MM.1S (cell line): Measurements from ENCODE around the gene CACNA1C.

Source experiments
- DNase-seq: peaks from one replicate; pipeline ENCODE4 v3.0.0-alpha.2; 2015
- H2AFZ ChIP-seq: fragments of 300-600 bp; sonication (generic); 2 replicates; pipeline ENCODE4 v1.6.0; 2016; ENCODE audit warnings: antibody characterized with exemption, low read length
- H3F3A ChIP-seq: fragments of 300-600 bp; sonication (generic); 2 replicates; pipeline ENCODE4 v1.6.1; 2016; ENCODE audit warnings: mild to moderate bottlenecking, antibody characterized with exemption, low read length, moderate library complexity, mixed read lengths; ENCODE audit not compliant: insufficient read depth
- H3K27ac ChIP-seq: fragments of 300-600 bp; sonication (generic); 2 replicates; pipeline ENCODE4 v1.5.1; 2016; ENCODE audit warnings: mild to moderate bottlenecking, low read length
- H3K27me3 ChIP-seq: fragments of 300-600 bp; sonication (generic); replicated peaks from 2 replicates; pipeline ENCODE4 v1.6.0; 2016; ENCODE audit warnings: low read length; ENCODE audit not compliant: insufficient read depth
- H3K36me3 ChIP-seq: fragments of 300-600 bp; sonication (generic); replicated peaks from 2 replicates; pipeline ENCODE4 v1.6.1; 2016; ENCODE audit warnings: mild to moderate bottlenecking, low read length, mixed read lengths; ENCODE audit not compliant: insufficient read depth
- H3K4me1 ChIP-seq: fragments of 300-600 bp; sonication (generic); 2 replicates; pipeline ENCODE4 v1.6.1; 2016; ENCODE audit warnings: low read length, mixed read lengths
- H3K4me2 ChIP-seq: fragments of 300-600 bp; sonication (generic); 2 replicates; pipeline ENCODE4 v1.6.0; 2016; ENCODE audit warnings: low read depth, low read length
- H3K4me3 ChIP-seq: fragments of 300-600 bp; sonication (generic); 2 replicates; pipeline ENCODE4 v1.5.1; 2016; ENCODE audit warnings: low read length, mixed read lengths
- H3K79me2 ChIP-seq: fragments of 300-600 bp; sonication (generic); 2 replicates; pipeline ENCODE4 v1.6.1; 2016; ENCODE audit warnings: mixed run types, low read length, mixed read lengths
- H3K9ac ChIP-seq: fragments of 300-600 bp; sonication (generic); 2 replicates; pipeline ENCODE4 v1.6.1; 2016; ENCODE audit warnings: low read length, mixed read lengths
- H3K9me2 ChIP-seq: fragments of 300-600 bp; sonication (generic); replicated peaks from 2 replicates; pipeline ENCODE4 v1.6.1; 2016; ENCODE audit warnings: mild to moderate bottlenecking, low read length, mixed read lengths; ENCODE audit not compliant: insufficient read depth
- H3K9me3 ChIP-seq: fragments of 300-600 bp; sonication (generic); replicated peaks from 2 replicates; pipeline ENCODE4 v1.6.1; 2016; ENCODE audit warnings: mild to moderate bottlenecking, low read length, mixed read lengths; ENCODE audit not compliant: insufficient read depth
- H4K20me1 ChIP-seq: fragments of 300-600 bp; sonication (generic); 2 replicates; pipeline ENCODE4 v1.6.1; 2016; ENCODE audit warnings: mild to moderate bottlenecking, low read length, moderate library complexity, mixed read lengths; ENCODE audit not compliant: insufficient read depth
- EZH2 ChIP-seq: fragments of 300-600 bp; sonication (generic); optimal IDR thresholded peaks from 2 replicates; pipeline ENCODE3; 2017; ENCODE audit warnings: low read depth, mild to moderate bottlenecking, antibody characterized with exemption, low read length, mixed read lengths
- EZH2phosphoT487 ChIP-seq: fragments of 300-600 bp; sonication (generic); IDR thresholded peaks from 2 replicates; pipeline ENCODE4 v1.6.1; 2018; ENCODE audit warnings: antibody characterized with exemption, low read length
- TF ChIP-seq, protein P1 (sequence below): fragments of 300-600 bp; sonication (generic); IDR thresholded peaks from 2 replicates; pipeline ENCODE4 v1.5.1; 2016; ENCODE audit warnings: antibody characterized with exemption, low read length, mixed read lengths

The CACNA1C gene

DNA sequence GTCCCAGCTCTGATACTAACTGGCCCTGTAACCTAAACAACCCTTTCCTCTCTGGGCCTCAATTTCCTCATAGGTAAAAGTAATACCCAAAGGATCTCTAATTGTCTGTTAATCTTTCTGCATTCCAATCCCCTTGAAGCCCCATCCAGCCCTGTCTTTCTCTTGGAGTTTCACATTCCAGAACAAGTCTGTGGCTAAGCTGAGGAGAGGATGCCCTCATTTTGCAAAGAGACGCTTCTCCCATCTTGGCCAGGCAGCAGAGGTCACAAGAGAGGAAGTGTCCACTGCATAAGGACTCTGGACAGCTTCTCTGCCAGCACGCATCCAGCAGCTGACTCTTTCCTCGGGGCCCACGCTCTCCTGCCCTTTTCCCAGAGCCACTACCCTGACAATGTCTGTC is 478.6 kb downstream of the CACNA1C start:
- Histone ChIP-seq H3K4me2 (no peak overlapping the region), H3K27ac (no peak overlapping the region), H3K79me2 (no peaks in the 10 kb centered on the region), H3K4me1 (no peaks in the 10 kb centered on the region), H4K20me1 (no peaks in the 10 kb centered on the region), H3K9ac (no peak overlapping the region), H2AFZ (no peak overlapping the region), H3K9me3 (no peaks in the 10 kb centered on the region), H3F3A (no peaks in the 10 kb centered on the region), H3K4me3 (no peak overlapping the region), H3K27me3 (no peaks in the 10 kb centered on the region), H3K9me2 (no peaks in the 10 kb centered on the region), H3K36me3 (no peaks in the 10 kb centered on the region)
- TF ChIP-seq, protein P1, sequence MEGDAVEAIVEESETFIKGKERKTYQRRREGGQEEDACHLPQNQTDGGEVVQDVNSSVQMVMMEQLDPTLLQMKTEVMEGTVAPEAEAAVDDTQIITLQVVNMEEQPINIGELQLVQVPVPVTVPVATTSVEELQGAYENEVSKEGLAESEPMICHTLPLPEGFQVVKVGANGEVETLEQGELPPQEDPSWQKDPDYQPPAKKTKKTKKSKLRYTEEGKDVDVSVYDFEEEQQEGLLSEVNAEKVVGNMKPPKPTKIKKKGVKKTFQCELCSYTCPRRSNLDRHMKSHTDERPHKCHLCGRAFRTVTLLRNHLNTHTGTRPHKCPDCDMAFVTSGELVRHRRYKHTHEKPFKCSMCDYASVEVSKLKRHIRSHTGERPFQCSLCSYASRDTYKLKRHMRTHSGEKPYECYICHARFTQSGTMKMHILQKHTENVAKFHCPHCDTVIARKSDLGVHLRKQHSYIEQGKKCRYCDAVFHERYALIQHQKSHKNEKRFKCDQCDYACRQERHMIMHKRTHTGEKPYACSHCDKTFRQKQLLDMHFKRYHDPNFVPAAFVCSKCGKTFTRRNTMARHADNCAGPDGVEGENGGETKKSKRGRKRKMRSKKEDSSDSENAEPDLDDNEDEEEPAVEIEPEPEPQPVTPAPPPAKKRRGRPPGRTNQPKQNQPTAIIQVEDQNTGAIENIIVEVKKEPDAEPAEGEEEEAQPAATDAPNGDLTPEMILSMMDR, result no peak
- TF ChIP-seq EZH2 (no peak), EZH2phosphoT487 (no peak)
- DNase-seq, result no peak

DNA sequence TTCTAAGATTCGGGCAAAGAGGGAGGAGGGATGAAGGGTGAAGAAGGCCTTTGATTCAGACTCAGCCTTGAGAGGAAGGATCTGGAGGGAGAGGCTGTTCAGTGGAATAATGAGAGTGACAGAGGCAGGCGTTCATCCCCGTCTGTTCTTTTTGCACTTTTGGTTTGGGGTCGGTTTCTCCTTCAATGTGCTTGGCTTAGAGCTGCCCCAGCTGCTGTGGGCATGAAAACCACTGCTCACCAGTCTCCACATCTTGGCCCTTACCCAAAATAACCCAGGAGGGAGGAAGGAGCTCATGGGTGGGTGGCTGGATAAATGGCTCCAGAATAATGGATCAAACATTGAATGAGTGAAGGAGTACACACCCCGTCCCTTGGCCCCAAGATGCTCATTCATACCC is 480.2 kb downstream of the CACNA1C start:
- Histone ChIP-seq H3F3A (no peaks in the 10 kb centered on the region), H3K4me2 (no peak overlapping the region), H3K4me1 (no peaks in the 10 kb centered on the region), H3K27me3 (no peaks in the 10 kb centered on the region), H3K27ac (no peak overlapping the region), H4K20me1 (no peaks in the 10 kb centered on the region), H3K9me2 (no peaks in the 10 kb centered on the region), H3K4me3 (no peak overlapping the region), H2AFZ (no peak overlapping the region), H3K9me3 (no peaks in the 10 kb centered on the region), H3K36me3 (no peaks in the 10 kb centered on the region), H3K9ac (no peak overlapping the region), H3K79me2 (no peaks in the 10 kb centered on the region)
- DNase-seq, result no peak
- TF ChIP-seq EZH2, result no peak
- TF ChIP-seq EZH2phosphoT487, result no peak
- TF ChIP-seq, protein P1, result no peak

DNA sequence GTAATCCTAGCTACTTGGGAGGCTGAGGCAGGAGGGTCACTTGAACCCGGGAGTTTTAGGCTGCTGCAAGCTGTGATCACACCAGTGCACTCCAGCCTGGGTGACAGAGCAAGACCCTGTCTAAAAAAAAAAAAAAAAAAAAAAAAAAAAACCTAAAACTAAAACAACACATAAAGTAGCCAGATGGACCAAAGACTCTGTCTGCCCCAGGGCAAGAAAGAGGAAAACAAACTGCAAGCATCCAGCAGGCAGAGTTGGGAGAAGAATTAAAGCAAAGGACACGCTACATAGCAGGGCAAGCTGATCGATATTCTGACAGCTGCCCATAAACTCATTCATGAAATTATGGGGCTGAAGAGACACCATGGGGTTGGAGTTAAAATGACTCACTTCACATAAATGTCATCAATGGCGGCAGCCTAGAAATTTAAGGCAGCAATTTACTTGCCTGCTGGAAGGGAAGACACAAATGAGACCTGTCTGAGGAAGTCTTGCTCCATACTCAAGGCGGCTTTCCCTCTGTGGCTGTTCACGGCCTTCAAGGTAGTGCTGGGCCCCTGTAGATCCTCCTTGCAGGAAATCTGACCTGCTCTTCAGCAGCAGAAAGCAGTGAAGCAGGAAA is 482.9 kb downstream of the CACNA1C start:
- DNase-seq, result no peak
- H3K79me2 ChIP-seq, result no peaks in the 10 kb centered on the region
- no peaks in the 10 kb centered on the region for H3K4me1 ChIP-seq
- H3K27me3 ChIP-seq, result no peaks in the 10 kb centered on the region
- H3F3A ChIP-seq, result no peaks in the 10 kb centered on the region
- H3K4me2 ChIP-seq, result no peak overlapping the region
- no peak overlapping the region for H2AFZ ChIP-seq
- no peak overlapping the region for H3K4me3 ChIP-seq
- H3K9ac ChIP-seq, result no peak overlapping the region
- no peaks in the 10 kb centered on the region for H3K9me2 ChIP-seq
- no peaks in the 10 kb centered on the region for H4K20me1 ChIP-seq
- TF ChIP-seq, protein P1, result no peak
- TF ChIP-seq EZH2phosphoT487 (no peak), EZH2 (no peak)
- no peak overlapping the region for H3K27ac ChIP-seq
- no peaks in the 10 kb centered on the region for H3K9me3 ChIP-seq
- H3K36me3 ChIP-seq, result no peaks in the 10 kb centered on the region
